DND-41 (cell line): ENCODE measurements around the gene ARSG.

ENCODE experiments used
- EZH2 ChIP-seq: IDR thresholded peaks from 3 replicates; pipeline ENCODE4 v1.6.1; 2012; ENCODE audit warnings: borderline replicate concordance, low read depth, mild to moderate bottlenecking, moderate library complexity, low read length, inconsistent platforms; ENCODE audit not compliant: severe bottlenecking
- TF ChIP-seq, protein P1 (sequence below): IDR thresholded peaks from 2 replicates; pipeline ENCODE4 v1.5.1; 2012; ENCODE audit warnings: borderline replicate concordance, low read length, moderate library complexity, mild to moderate bottlenecking; ENCODE audit not compliant: poor library complexity, severe bottlenecking; ENCODE audit errors: extremely low read depth

DNA sequence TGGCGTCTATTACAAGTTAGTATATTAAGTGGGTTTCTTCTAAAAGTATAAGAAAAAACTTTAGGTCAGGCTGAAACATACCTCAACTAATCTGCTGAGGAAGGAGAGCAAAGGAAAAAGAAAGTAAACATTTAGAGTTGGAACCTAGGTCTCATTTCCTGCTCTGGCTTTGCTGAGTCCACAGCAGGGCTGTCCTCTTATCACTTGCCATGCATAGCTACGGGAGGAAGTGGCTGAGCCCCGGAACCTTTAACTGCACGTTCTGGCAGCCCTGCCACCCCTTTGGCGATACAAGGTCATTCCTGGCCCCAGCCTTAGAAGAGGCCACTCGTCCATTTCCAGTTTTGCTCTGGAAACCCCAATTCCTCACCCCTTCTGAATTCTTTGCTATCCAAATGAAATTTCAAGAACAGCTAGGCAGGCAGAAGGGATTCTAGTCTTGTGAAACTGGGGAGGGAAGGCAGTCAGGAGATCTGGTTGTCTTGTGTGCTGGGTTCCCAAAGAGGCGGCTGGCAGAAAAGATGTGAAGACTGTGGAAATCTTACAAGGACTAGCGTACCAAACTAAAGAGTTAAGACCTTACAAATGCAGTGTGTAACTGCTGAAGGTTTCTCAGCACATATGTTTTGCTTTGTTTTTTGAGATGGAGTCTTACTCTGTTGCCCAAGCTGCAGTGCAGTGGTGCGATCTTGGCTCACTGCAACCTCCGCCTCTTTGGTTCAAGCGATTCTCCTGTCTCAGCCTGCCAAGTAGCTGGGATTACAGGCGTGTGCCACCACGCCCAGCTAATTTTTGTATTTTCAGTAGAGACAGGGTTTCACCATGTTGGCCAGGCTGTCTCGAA, 146.9 kb downstream of the ARSG start:
- no peak for TF ChIP-seq EZH2
- TF ChIP-seq, protein P1, sequence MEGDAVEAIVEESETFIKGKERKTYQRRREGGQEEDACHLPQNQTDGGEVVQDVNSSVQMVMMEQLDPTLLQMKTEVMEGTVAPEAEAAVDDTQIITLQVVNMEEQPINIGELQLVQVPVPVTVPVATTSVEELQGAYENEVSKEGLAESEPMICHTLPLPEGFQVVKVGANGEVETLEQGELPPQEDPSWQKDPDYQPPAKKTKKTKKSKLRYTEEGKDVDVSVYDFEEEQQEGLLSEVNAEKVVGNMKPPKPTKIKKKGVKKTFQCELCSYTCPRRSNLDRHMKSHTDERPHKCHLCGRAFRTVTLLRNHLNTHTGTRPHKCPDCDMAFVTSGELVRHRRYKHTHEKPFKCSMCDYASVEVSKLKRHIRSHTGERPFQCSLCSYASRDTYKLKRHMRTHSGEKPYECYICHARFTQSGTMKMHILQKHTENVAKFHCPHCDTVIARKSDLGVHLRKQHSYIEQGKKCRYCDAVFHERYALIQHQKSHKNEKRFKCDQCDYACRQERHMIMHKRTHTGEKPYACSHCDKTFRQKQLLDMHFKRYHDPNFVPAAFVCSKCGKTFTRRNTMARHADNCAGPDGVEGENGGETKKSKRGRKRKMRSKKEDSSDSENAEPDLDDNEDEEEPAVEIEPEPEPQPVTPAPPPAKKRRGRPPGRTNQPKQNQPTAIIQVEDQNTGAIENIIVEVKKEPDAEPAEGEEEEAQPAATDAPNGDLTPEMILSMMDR, result no peak
